HG02981 (cell line): ENCODE measurements around the gene FADS3.

Experiments used
- ATAC-seq: cut with Tn5 transposase; IDR thresholded peaks from one replicate; pipeline ENCODE4 v1.9.1; 2021; ENCODE audit warnings: mild to moderate bottlenecking, moderate library complexity; ENCODE audit not compliant: unreplicated experiment

The FADS3 gene

DNA sequence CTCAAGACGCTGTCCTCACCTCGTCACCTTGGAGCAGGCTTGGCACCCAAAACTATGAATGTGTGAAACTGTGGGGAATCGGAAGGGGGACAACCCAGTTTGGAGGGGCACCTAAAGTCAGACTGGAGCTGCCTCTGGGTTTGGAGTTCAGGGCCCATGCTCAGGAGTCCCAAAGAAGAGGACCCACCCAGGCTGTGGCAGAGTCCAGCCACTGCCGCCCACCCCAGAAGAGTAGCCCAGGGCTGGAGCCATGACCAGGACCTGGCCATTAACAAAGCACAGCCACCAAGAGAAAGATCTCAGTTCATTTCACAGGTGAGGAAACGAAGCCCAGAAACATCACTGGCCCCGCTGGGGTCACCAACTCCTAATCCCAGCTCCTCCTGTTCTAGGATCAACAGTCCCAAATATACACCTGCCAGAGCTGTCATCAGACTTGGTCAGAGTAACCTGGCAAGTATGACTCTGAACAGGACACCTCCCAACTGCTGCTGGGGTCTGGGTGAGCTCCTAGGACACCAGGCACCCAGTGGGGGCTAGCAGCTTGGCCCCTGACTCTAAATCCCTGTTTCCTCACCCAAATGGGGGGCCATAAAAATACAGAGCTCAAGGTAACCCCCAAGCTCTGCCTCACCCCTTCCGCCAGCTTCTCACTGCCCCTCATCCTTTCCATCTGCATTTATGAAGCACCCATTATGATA, 23.3 kb upstream of the FADS3 start:
- no peak for ATAC-seq

DNA sequence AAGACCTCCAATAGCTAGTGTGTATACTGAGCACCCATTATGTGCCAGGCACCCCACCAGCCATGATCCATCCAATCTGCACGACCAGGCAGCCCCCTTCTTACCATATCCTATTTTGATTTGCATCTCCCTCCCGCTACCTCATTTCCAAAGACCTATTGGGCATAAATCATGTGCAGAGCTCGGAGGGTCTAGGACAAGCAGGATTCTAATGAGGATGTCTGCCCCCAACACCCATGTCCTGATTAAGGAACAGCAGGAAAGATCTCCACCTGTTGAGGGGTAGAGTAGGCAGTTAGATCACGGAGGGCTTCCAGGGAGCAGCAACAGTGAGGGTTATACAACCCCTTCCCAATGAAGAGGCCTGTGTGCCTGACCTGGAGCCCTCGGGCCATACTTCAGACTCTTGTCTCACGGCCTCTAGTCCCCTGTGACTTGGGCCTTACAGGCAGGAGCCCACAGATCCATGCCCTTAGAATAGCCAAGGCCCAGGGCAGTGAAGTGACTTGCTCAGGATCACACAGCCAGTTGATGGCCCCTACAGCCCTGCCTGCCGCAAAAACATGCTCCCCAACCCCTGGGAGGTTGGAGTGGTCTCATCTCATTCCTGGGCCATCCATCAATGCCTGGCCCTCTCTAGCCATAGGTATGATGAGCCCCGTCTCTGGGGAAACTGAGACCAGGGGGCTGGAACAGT, 22.5 kb upstream of the FADS3 start:
- no peak for ATAC-seq

DNA sequence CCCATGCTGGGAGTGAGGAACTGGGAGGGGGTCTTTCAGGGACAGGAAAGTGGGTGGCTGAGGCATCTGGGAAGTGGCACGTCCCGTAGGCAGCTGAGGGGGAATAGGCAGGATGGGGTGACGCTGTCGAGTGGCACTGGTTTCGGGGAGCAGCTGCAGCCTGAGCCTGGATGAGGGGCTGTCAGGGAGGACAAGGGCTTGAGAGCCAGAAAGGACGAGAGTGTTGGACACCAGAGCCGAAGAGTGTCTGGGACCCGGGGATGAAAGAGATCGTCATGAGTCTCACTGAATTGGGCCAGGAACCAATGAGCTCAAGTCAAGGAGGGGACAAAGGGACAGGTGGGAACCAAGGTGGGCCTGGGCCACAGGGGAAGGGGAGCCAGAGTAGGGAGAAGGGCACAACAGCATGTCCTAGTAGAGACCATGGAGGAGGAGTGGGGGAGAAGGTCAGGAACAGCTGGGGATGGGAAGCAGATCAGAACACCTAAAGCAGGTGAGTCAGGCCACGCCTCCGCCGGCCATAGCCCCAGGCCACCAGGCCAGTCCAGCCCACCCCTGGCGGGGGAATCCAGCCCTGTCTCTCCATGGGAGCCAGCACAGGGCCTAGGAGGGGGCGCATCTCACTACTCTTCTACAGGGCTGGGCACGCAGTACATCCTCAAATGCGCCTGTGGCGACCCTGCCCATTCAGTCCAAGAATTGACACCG, 21.8 kb upstream of the FADS3 start:
- no peak for ATAC-seq

DNA sequence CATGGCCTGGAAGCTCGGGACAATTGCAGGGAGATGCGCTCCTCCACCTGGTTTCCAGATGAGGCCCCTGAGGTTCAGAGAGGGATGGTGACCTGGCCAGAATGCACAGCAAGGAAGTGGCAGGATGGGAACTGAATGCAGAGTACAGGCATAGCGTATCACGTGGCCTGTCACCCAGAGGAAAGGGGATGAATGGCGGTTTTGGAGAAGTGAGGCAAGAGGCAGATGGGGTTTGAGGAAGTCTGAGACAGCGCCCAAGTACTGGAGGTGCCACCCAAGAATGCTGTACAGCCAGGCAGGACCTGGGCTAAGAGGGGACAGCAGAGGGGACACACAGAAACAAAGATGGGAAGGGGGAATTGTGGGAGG, 21.2 kb upstream of the FADS3 start:
- no peak for ATAC-seq

DNA sequence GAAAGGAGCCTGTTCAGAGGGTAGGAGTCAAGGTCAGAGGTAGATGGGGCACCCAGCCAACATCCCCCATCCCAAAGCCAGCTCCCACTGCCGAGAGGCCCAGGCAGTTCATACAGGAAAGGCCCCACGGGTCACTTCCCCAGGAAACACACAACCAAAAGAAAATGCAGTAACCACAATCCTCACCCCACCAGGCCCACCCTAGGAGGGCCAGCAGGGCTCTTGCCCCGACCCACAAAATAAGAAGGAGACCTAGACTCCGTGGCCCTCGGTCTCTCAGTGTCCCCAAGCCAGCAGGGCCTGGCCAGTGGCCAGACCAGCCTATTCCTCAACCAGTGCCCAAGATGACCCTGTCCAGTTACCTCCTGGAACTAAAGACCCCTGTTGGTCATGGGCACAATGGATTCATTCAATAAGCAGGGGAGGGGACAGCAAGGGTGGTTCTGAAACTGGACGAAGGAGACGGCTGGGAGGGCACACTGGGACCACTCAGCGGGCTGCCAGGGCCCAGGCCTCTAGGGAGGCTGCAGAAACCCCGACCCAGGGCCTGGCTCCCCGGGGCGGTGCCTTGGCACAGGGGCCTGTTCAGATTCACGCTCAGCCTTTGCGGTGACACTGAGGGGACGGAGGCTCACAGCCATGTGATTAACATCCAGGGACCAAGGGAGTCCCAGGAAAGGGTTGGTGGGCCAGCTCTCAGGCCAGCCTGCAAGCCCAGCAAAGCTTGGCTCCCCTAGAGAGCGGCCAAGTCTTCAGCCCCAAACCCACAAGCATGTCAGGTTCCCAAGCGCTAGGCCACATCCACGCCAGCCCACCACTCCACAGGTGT, 20.6 kb upstream of the FADS3 start:
- ATAC-seq = no peak

DNA sequence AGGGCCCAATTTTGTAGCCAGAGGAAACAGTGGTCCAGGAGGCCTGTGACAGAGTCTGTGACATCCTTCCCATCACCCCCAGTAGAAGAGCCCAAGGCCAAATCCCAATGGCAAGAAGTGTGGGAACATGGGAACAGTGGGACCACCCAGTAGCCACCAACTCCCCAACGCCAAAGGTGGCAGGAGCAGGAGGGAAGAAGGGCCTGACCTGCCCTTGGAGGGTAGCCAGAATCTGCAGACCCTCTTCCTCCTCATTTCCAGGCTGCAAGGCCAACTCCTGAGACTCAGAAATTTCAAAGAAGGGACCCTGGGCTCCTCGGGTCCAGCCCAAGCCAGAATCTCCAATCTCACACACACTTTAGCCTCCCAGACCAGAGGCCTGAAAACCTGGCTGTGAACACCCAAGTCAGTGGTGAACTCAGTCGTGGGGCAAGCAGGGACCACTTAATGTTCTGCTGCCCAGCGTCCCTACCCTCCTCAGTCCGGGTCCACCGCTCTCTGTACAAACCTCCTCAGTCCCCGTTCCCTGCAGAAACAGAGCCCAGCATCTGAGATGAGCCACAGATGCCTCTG, 19.9 kb upstream of the FADS3 start:
- no peak for ATAC-seq

DNA sequence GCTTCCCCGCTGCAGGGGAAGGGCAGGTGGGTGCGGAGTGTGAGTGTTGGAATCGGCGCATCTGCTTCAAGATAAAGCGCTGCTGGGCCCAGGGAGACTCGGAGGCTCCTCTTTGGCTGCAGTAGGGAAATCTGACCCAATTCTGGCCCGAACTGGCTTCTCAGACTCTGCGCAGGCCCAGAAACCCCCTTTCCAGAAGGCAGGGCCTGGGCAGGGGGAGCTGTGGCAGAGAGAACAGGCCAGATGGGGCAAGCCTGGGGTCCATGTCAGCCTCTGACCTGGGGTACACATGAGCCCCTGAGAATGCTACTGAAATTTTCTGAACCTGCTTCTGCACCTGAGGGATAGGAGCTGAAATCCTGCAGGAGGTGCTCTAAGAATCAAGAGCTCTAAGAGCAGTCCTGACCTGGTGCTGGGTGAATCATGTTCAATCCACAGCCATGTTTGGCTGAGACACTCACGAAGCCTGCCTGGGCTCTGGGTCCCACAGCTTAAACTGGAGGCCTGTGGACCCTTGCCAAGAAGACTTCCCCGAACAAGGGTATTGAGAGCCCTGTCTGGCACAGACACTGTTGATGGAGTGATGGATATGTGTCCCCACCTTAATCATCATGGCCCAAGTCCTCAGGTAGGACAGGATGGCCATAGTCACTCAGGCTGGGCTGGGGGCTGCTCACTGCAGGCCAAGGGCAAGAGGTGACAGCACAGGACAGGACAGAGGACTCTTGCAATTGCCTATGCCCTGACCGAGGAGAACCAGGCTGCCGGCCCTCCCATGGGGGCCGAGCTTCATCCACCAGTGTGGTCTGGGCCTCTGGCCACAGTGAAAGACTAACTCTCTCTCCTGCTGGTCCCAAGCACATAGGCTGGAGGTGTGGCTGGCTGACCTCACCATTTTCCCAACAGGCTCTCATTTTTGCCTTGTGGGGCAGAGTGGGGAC, 19.1 kb upstream of the FADS3 start:
- ATAC-seq = no peak

DNA sequence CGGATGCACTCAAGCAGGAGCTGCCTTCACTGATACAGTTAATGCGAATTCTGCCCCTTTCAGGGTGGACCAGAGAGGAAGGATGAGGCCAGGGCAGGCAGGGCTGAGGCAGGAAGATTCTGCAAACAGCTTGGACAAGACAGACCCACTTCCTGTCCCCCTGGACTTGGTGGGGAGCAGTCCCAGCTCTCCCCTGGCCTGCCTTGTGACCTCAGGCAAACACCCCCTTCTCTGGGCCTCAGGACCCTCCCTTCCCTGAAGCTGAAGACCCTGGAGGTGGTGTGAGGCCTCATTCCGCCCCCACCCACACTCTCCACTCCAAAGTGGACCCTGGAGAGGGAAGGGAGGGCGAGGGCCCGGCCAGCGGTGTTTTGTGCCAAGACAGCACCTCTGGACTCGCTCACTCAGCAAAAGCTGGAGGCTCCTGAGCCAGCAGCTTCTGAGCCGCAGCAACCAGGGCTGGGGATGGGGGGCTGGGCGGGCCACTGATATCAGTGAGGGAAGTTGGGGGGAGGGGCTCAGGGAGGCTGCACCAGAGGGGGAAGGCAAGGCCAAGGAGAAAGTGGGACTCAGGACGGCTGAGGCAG, 17.5 kb upstream of the FADS3 start:
- no peak for ATAC-seq

DNA sequence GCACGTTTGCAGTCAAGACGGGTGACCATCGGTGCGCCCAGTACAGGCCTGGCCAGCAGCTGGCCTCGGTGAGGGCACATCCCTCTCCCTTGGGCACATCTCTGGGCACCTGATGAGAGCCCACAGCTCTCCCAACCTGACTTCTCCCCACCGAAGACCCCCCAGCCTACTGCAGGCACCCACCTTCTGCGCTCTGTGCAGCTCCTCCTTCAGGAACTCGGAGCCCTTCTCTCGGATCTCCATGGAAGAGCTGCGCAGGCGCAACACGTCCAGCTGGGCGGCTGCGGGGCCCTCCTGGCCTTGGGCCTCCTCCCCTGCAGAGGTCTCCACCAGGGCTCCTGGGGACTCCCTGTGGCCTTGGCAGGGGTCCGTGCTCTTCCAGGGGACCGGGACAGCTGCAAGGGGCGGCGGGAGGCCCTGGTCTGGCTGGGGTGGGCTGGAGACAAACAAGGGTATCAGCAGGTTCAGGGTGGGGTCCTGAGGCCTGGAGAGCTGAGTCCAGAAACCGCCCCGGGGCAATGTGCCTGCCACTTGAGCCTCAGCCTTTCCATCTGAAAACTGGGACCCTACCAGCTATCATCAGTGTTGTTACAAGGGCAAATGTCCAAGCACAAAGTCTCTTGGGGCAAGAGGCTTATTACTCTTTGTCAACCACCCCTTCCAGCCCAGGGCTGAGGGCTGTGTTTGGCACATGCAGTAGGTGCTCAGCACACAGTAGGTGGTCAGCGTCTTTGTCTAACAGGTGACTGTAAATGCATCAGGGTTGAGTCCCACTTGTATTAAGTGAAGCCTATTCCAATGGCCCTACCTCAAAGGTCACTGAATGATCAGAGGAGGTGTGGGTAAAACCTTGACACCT, 16.8 kb upstream of the FADS3 start:
- ATAC-seq = no peak

DNA sequence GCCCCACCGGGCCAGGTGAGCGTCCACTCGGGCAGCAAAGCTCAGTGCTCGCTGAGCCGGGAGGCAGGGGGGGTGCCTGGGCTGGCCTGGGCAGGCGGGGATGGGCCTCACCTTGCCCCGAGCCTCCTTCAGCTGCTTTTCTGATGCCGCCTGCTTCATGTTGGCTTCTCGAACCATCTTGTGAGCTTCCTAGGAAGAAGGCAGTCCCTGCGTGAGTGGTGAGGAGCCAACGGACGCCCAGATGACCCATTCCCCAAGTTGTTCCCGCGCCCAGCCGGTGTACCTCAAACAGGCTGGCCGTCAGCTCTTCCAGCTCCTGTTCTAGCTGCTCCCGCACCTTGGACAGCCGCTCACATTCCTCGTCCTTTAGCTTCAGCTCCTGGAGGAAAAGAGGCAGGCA, 15.9 kb upstream of the FADS3 start:
- no peak for ATAC-seq

DNA sequence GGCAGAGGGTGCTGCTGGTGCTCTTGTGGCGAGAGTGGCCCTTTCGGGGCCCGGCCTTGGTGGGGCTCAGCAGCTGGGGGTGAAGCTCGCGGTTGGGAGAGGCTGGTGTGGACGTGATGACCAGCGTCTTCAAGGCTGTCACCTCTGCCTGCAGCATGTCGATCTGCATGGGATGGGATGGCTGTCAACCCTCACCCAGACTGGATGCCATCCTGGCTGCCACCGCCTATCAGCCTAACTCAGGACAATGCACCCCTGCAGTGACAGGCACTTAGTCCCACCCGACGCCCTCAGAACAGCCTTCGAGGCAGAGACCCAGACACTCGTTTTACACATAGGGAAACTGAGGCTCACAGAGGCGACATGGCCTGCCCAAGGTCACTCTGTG, 15.2 kb upstream of the FADS3 start:
- no peak for ATAC-seq

DNA sequence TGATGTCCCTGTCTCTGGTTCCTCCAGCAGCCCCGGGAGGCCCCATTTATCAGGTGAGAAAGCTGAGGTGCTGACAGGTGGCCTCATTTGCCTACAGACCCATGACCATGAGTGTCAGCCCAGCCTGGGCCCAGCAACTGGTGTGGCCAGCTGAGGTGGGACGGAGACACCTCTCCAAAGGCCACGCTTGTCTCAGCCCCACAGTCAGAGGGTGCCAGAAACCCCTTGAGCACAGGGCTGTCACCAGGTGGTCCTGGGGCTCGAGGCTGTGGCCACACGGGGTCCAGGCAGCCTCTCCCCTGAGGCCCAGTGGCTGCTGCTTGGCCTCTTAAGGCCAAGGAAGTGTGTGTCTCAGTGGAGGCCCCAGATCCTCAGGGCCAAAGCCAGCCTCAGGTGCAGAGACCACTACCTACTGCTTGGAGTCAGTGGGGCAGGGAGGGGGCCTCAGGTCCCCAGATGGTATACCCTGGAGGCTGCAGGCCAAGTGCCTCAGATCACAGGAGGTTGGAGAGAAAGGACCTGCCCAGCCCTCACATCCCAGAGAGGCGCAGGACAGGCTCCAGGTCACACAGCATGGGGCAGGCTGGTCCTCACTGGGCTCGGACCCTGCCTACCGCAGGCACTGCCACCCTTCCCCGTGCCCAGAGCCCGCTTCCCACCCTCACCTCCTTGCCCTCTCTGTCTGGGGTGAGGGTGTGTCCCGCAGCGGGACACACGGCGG, 14.6 kb upstream of the FADS3 start:
- no peak for ATAC-seq

DNA sequence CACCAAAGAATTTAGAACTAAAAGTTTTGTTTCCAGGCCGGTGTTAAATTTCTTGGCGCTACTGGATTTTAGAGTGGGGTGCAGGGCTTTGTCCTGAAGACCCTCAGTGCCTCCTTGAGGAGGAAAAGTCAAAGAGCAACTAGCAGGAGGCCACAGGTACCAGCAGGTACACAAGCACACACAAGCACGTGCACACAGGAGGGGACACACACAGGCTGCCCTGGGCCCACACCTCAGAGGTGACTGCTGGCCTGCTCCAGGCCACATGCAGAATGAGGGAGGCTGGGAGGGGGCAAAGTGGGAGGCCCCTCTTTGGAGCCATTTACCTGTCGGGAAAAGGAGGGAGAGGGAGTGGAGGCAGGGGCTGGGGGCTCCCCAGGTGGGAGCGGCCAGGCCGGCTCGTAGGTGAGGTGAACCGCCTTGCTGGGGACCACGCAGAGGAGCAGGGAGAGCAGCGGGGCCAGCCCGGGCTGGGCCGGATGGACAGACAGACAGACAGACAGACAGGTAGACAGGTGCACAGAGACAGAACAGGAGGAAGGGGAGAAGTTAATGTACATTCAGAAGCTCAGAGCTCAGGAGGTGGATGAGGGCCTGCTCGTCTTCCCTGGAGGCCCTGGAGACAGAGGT, 13.8 kb upstream of the FADS3 start:
- ATAC-seq = no peak

DNA sequence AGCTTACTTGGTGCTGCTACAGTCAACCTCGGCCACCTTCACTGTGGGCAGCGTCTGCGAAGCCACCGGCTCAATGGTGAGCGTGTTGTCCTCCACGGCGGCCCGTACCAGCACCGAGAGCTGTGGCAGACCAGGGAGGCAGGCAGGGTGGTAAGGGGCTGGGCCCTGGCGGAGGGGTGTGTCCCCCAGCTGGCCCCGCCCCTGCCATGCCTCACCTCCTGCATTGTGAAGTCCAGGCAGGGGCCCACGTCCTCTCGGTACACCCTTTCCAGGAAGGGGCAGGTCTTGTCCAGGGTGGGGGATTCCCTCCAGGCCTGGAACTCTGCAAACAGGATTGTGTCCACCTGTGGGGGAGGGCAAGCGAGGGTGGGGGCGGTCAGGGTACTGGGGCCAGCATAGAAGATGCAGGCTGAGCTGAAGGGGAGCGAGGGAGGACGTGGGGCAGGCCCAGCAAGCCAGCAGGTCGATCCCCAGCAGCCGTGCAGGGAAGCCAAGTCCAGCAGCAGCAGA, 13.2 kb upstream of the FADS3 start:
- no peak for ATAC-seq

DNA sequence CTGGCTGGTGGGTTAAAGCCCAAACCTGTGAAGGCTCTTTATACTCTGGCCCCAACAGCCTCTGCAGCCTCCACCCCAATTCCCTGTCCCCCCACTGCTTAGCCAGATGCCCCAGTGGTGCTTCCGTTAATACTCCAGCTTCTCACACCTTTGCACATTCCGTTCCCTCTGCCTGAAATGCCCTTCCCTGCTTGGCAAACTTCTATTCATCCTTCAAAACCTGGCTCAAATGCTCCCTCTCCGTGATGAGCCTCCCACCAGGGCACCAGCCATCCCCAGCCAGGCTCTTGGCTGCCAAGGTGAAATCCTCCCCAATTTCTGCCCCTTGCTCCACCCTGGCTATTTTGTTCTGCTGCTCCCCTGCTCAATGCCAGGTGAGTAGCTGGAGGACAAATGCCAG, 12.5 kb upstream of the FADS3 start:
- no peak for ATAC-seq

DNA sequence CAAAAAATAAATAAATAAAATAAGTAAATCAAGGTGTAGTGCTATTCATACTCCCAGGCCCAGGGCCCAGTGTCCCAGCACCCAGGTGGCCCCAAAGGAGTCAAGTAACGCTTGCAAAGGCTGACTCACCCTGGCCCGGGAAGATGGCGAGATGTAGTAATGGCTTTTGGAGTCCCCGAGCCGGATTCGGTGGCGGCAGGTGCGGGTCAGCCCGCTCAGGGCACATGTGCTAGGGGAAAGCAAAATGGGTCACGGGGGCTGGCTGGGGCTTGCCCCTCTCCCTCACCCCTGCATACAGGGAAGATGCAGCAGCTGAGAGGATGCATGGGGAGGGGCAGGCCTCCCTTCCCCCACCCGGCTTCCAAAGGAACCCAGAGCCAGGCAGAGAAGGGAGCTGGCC, 11.0 kb upstream of the FADS3 start:
- ATAC-seq = no peak

DNA sequence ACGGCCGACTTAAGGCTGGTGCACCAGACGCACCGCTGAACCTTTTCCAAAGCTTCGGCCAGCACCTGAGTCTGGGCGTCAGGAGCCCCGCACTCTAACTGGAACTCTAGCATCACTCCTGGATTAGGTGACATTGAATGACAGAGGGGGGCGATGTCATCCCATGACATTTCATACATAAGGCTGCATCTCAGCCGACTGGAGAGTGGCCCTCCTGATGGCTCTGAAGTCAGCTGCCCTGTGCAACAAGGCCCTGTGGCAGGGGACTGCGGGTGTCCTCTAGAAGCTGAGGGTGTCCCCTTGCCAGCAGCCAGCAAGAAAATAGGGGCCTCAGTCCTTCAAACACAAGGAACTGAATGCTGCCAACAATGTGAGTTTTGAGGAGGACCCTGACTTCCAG, 10.1 kb upstream of the FADS3 start:
- ATAC-seq = no peak
